ENCODE results near the gene GRK5.

GRK5 gene

GRCh38 chr10:119368581-119368980 lies 161.2 kb downstream of the GRK5 start:
- no peak for DNase-seq

GRCh38 chr10:119368991-119369869 lies 161.9 kb downstream of the GRK5 start:
- no peak for DNase-seq

GRCh38 chr10:119370111-119370741 lies 162.9 kb downstream of the GRK5 start:
- no peak for DNase-seq

GRCh38 chr10:119370972-119371703 lies 163.8 kb downstream of the GRK5 start:
- DNase-seq = no peak

GRCh38 chr10:119371704-119372663 lies 164.6 kb downstream of the GRK5 start:
- no peak for DNase-seq

- DNase-seq = no peak
Measured at GRCh38 chr10:119373294-119374102, 166.1 kb downstream of the GRK5 start.

- DNase-seq = no peak
Measured at GRCh38 chr10:119374236-119374635, 166.9 kb downstream of the GRK5 start.

- DNase-seq = no peak
Measured at GRCh38 chr10:119375574-119376272, 168.4 kb downstream of the GRK5 start.

GRCh38 chr10:119377451-119377957 lies 170.1 kb downstream of the GRK5 start:
- DNase-seq = no peak

- DNase-seq = no peak
Measured at GRCh38 chr10:119377958-119378736, 170.8 kb downstream of the GRK5 start.

GRCh38 chr10:119378737-119379067 lies 171.3 kb downstream of the GRK5 start:
- DNase-seq = no peak

- DNase-seq = no peak
Measured at GRCh38 chr10:119379466-119380071, 172.2 kb downstream of the GRK5 start.

GRCh38 chr10:119383174-119383856 lies 175.9 kb downstream of the GRK5 start:
- DNase-seq = no peak

GRCh38 chr10:119384127-119384526 lies 176.8 kb downstream of the GRK5 start:
- no peak for DNase-seq

GRCh38 chr10:119386666-119387065 lies 179.3 kb downstream of the GRK5 start:
- DNase-seq = no peak

GRCh38 chr10:119388849-119389345 lies 181.5 kb downstream of the GRK5 start:
- no peak for DNase-seq

GRCh38 chr10:119391440-119392251 lies 184.3 kb downstream of the GRK5 start:
- no peak for DNase-seq

- DNase-seq = no peak
Measured at GRCh38 chr10:119393019-119393418, 185.6 kb downstream of the GRK5 start.
